ENCODE measurements around the gene CELSR1.

DNA sequence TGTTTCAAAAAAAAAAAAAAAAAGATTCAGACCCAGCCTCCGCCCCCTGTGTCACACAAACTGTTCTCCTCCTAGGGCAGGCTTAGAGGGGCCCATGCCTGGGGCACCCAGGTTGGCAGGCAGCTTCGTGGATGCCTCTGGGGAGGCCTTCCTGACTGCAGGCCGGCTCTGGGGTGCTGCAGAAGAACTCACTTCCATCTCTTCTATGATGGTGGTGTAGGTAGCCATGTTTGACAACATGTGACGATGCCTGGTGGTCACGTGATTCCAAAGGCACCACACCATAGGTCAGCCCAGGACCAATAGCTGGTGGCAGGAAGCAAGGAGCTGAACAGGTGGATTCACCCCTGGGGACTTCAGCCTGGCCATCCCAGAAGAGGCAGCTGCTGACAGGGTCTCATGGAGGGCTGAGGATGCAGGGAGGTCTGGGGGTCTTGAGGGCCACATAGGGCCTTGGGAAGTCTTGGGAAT is 24.1 kb upstream of the CELSR1 start:
- TF ChIP-seq CTCF (IDR thresholded peaks at IDR 0.05): no peak
- no peak for TF ChIP-seq POLR2AphosphoS5 (IDR thresholded peaks at IDR 0.05; ENCODE audit: insufficient read depth in 1 of 2, low read depth in 1 of 2)

Data from vagina (tissue), 2 donors.